Right ventricle myocardium superior (tissue), 1 donor: ENCODE measurements around the gene EYA2. TPM values are rescaled to one million over a fixed set of nuclear protein-coding genes. Genes with fewer than 3 reads are reported as not detected.
A peak's percentile ranks its signal among the peaks of the same experiment; 100 is the strongest.
"Not testable (repeated sequence)": the region's sequence is repeated elsewhere in the genome, so short reads cannot be mapped to it uniquely, and the experiment has no call there.

Experiments
- ATAC-seq: fragments of 200-7000 bp; cut with Tn5 transposase; one replicate; pipeline ENCODE4 v1.9.1; 2020; ENCODE audit warnings: mild to moderate bottlenecking; ENCODE audit not compliant: poor library complexity
- DNase-seq: peaks from one replicate; pipeline ENCODE4 v3.0.0-alpha.2; 2020
- intact Hi-C: fragments of 100-400 bp; cut with DNase I; formaldehyde crosslinking; loops from one replicate; pipeline ENCODE4 v1.11.2; 2022
- total RNA-seq: library from RNA; stranded (reverse); fragmentation: NEBNext Ultra II Directional; extraction: Animal tissue kit (Norgen Biotek cat#: 25700); gene quantifications from one replicate; pipeline ENCODE4 v1.2.1, GENCODE V29; 2021
- donor health status: DM: no; HTN: yes; CAD: no; lungs with severe emphysema.

Gene EYA2
- total RNA-seq, 1 donor from 2014 or later = 0.65 TPM

- DNase-seq (no peak), ATAC-seq (no peak)
- intact Hi-C loops = no loop called here
Observed at GRCh38 chr20:47159166-47159565, 264.5 kb downstream of the EYA2 start.

- ATAC-seq (no peak), DNase-seq (no peak)
- intact Hi-C loops = no loop called here
Observed at GRCh38 chr20:47160240-47160639, 265.6 kb downstream of the EYA2 start.

GRCh38 chr20:47160992-47161391 lies 266.3 kb downstream of the EYA2 start:
- DNase-seq (no peak), ATAC-seq (no peak)
- intact Hi-C loops = no loop called here

GRCh38 chr20:47161411-47161810 lies 266.8 kb downstream of the EYA2 start:
- DNase-seq (no peak), ATAC-seq (no peak)
- intact Hi-C loops = no loop called here

- no peak for DNase-seq
- intact Hi-C loops = no loop called here
- ATAC-seq = no peak
Observed at GRCh38 chr20:47164140-47164539, 269.5 kb downstream of the EYA2 start.

DNA sequence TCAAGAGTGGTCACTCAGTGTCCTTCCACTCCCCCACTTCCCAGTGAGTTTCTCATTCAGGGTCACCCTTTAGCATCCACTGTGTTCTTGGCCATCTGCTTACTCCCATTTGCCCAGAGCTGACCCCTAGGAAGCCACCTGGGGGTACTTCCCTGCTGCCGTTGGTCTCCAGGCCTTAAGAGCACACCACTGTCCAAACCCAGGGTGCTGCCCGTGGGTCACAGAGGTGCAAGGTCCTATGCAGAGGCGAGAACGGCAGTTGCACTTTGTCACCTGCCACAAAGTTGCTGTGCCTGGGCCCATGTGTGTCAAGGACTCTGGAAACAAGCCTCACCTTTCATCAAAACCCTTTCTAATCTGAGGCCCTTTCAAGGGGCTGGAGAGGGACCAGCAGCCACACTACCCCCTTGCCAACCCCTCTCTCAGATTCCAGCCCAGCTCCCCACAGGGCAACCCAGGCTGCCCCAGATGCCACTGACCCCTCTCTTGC lies 270.8 kb downstream of the EYA2 start:
- ATAC-seq (no peak), DNase-seq (no peak)
- intact Hi-C loops = no loop called here

DNA sequence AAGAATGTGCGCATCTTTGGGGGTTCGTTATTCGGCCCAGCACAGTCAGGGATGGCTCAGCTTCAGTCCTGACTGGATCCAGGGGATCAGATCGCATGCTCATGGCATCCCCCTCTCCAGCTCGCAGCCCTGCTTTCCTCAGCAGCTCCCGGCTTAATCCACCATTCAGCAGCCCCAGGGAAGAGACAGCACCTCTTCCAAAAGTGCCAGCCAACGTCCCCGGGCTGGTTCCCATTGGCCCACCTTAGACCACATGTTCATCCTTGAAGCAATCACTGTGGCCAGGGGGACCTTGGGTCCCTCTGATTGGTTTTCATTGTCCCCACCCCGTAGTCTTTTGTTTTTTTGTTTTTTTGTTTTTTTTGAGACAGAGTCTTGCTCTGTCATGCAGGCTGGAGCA lies 273.2 kb downstream of the EYA2 start:
- DNase-seq (no peak), ATAC-seq (no peak)
- intact Hi-C loops = no loop called here

- ATAC-seq (no peak), DNase-seq (no peak)
- intact Hi-C loops = no loop called here
Observed at GRCh38 chr20:47172579-47172978, 277.9 kb downstream of the EYA2 start.

DNA sequence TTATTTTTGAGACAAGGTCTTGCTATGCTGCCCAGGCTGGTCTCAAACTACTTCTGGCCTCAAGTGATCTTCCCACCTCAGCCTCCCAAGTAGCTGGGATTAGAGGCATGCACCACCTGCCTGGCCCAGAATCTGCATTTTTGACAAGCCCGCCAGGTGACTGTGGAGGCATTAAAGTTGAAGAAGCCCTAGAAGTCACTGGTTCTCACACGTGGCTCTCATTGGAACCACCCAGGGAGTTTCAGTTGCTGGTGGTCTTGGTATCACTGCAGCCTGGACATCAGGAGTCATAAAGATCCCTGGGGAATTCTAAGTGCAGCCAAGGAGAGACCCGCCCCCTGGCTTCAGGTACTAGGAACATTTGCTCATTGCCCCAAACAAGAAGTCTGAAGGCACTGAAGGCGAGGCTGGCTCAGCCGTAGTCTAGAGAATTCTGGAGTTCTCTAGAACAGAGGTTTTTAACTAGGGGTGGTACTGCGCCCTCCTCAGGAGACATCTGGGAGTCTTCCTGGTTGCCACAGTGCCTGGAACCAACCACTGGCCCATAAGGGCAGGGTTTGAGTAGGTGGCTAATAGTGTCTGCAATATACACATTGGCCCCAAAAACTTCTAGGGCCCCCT lies 279.1 kb downstream of the EYA2 start:
- ATAC-seq (no peak), DNase-seq (no peak)
- intact Hi-C loops = no loop called here

DNA sequence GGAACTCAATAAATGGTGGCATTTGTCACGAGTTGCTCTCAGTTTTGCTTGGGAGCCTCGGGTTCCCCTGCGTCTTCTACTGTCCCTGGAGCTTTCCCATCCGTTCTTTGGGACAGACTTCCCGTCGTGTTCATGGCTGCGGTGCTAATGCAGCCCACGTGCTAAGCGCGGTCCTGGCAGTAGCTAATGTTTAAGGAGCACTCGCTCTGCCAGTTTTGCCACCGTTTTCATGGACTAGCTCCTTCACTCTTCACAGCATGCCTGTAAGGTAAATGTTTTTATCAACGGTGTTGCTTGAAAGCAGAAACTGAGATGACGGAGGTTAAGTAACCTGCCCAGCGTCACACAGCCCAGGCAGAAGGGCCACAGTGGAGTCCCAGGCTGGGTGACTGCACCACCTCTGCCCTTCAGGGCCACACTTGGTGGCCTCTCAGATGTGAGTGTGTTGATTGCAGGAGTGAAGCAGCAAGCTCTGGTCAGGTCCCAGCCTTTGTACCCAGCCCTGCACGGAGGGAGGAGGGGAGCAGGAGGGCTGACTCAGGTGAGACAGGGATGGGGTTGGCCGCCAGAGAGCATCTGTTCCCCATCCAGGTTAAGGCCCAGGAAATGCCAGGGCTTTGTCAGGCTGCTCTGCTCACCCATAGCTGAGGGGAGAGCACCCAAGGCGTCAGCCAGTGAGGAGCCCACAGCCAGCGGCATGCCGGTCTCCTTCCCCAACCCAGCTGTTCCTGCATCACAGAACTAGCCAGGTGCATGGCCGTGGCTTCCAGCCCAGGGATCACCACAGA lies 280.0 kb downstream of the EYA2 start:
- ATAC-seq = no peak
- intact Hi-C loops = no loop called here
- no peak for DNase-seq

DNA sequence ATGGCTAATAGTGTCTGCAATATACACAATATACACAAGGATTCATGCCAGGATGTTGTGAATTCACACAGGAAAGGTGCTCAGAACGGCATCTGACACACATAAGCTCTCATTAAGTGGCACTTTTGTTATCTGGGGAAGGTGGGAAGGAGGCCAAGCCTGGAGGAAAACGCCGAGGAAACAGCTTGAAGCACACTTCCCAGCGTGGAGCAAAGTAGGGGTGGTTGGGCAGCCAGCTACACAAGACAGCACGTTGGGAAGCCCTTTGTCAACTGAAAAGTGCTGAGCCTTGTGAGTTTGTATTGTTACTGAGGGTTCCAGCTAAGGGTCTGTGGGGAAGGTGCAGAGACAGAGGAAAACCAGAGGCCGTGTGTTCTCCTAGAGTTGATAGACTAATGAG lies 280.9 kb downstream of the EYA2 start:
- ATAC-seq (peak; percentile 29), DNase-seq (no peak)

GRCh38 chr20:47176217-47176616 lies 281.6 kb downstream of the EYA2 start:
- DNase-seq, intact Hi-C loops, ATAC-seq: not testable (repeated sequence)

More for the DNA sequence above, 280.9 kb downstream of the EYA2 start:
- intact Hi-C loops = no loop called here

DNA sequence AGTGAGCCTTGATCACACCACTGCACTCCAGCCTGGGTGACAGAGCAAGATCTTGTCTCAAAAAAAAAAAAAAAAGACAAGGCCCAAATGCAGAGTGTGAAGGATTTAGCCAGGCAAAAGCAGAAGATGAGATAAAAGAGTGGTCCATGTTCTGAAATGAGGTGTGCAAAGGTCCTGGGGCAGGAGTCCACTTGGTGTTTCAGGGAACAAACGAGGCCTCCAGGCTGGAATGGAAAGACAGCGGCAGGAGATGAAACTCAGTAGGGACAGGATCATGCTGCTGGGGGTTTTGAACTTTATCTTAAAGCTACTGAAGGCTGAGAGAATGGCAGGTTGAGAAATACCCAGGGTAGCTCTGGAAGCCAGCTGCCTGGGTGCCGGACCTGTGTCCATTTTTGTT lies 283.6 kb downstream of the EYA2 start:
- ATAC-seq = no peak
- DNase-seq = no peak
- intact Hi-C loops = no loop called here

- intact Hi-C loops = no loop called here
- ATAC-seq = no peak
- DNase-seq = no peak
Observed at GRCh38 chr20:47178851-47179250, 284.2 kb downstream of the EYA2 start.

DNA sequence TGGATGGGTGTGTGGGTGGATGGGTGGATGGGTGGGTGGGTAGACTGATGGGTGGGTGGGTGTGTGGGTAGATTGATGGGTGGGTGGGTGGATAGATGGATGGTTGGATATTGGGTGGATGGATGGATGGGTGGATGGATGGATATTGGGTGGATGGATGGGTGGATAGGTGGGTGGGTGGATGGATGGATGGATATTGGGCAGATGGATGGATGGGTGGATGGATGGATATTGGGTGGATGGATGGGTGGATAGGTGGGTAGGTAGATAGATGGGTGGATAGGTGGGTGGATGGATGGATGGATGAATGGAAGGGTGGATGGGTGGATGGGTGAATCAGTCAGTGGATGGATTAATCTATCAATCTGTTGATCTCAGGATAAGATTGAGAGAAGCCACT lies 284.6 kb downstream of the EYA2 start:
- no peak for DNase-seq
- intact Hi-C loops = no loop called here
- ATAC-seq = no peak

- DNase-seq = no peak
- intact Hi-C loops = no loop called here
- ATAC-seq = no peak
Observed at GRCh38 chr20:47181056-47181862, 286.6 kb downstream of the EYA2 start.

DNA sequence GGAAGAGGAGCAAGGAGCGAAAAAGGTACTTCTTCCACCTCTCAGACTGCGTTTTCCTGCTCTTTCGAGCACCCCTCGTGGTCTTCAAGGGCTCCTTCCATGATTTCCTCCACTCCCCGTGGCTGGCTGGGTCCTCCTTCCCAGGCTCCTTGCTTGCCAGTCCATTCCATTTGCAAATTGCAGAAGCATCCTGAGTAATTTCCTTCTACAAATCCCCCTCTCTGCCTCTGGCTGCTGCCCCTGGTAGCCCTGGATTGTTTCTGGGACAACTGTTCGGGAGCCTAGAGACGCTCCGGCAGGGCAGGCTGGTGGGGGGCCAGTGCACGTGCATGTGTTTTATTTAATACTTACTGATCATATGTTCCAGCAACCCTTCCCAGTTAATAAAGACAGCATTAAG lies 288.7 kb downstream of the EYA2 start:
- DNase-seq = no peak
- intact Hi-C loops = no loop called here
- ATAC-seq = no peak

DNA sequence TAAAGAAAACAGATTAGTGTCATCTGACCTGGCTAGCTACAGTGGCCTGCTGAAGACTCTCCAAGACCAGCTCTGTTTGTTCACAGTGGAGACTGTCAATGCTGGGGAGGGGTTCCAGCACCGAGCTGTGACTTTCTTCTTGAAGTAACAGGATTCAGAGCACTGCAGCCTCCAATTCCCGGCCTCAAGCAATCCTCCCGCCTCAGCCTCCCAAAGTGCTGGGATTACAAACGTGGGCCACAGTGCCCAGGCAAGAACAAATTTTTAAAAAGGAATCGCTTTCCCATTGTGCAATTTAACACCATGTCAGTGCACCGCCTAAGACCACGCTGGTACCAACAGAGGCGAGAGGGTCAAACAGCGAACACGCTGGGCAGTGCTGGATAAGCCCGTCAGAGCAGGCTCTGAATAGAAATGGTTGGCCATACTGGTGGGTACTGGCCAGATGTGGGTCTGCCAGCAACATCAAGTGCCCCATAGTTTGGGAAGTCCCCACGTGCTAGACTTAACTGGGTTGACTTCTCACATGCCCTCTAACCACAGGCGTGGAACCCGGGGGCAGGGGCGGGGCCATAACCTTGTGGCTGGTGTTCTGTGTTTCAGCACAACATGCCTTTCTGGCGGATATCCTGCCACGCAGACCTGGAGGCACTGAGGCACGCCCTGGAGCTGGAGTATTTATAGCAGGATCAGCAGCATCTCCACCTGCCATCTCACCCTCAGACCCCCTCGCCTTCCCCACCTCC lies 293.0 kb downstream of the EYA2 start:
- DNase-seq (no peak), ATAC-seq (no peak)
- intact Hi-C loops = no loop called here

DNA sequence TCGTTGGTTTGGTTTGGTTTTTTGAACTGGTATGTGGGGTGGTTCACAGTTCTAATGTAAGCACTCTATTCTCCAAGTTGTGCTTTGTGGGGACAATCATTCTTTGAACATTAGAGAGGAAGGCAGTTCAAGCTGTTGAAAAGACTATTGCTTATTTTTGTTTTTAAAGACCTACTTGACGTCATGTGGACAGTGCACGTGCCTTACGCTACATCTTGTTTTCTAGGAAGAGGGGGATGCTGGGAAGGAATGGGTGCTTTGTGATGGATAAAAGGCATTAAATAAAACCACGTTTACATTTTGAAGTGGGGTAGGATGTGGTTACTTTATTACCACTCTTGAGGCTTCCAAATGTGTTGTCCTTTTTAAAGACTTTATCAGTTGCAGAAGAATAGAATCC lies 293.9 kb downstream of the EYA2 start:
- intact Hi-C loops = no loop called here
- ATAC-seq (no peak), DNase-seq (no peak)
